Activated naive CD4-positive, alpha-beta T cell treated with anti-CD3 and anti-CD28 coated beads, Interleukin-2, amount 10 ng/mL, durations not matched to agents 7 days and 5 days (primary cell): ENCODE measurements around the gene DNAJB5.
"Not testable (repeated sequence)": the region's sequence is repeated elsewhere in the genome, so short reads cannot be mapped to it uniquely, and the experiment has no call there.

Experiments used
- CTCF ChIA-PET: fragments of 350-600 bp; sonication (Branson Sonifier 250); formaldehyde crosslinking; loops from one replicate; lab custom pipeline; 2021; ENCODE audit warnings: antibody characterized with exemption; lab: Charles Lee
- DNase-seq: peaks from one replicate; pipeline ENCODE4 v3.0.0-alpha.2; 2020
- H3K27ac Mint-ChIP-seq: one replicate; pipeline ENCODE4 v1.8.0; 2021; ENCODE audit warnings: mild to moderate bottlenecking, moderate library complexity, mixed read lengths
- H3K27me3 Mint-ChIP-seq: one replicate; pipeline ENCODE4 v1.8.0; 2021; ENCODE audit warnings: mild to moderate bottlenecking, mixed read lengths
- H3K36me3 Mint-ChIP-seq: one replicate; pipeline ENCODE4 v1.8.0; 2021; ENCODE audit warnings: mixed read lengths
- H3K4me1 Mint-ChIP-seq: one replicate; pipeline ENCODE4 v1.8.0; 2021; ENCODE audit warnings: mixed read lengths
- H3K4me3 Mint-ChIP-seq: one replicate; pipeline ENCODE4 v1.8.0; 2021; ENCODE audit warnings: mild to moderate bottlenecking, moderate library complexity, mixed read lengths
- H3K9me3 Mint-ChIP-seq: one replicate; pipeline ENCODE4 v1.8.0; 2021; ENCODE audit warnings: mixed read lengths

Gene DNAJB5

GRCh38 chr9:34998266-34998665, 8.7 kb downstream of the DNAJB5 start:
- CTCF ChIA-PET: interaction anchor here (0.6 to 2.2 kb wide), 3 partner anchors 8 to 99 kb away, joined by 3 to 7 read pairs (median 4); partner anchors contain the start of gene DNAJB5
- Mint-ChIP-seq H3K27ac (no peak overlapping the region), H3K4me1 (peaks cover 9% of the 10 kb centered on the region), H3K4me3 (no peak overlapping the region), H3K27me3 (no peaks in the 10 kb centered on the region), H3K36me3 (no peaks in the 10 kb centered on the region), H3K9me3 (no peaks in the 10 kb centered on the region)
- DNase-seq: no peak

GRCh38 chr9:34999576-34999975, 10.0 kb downstream of the DNAJB5 start:
- CTCF ChIA-PET: no interaction called here
- Mint-ChIP-seq H3K4me3 (no peak overlapping the region), H3K27ac (no peak overlapping the region), H3K36me3 (no peaks in the 10 kb centered on the region), H3K27me3 (no peaks in the 10 kb centered on the region), H3K9me3 (no peaks in the 10 kb centered on the region), H3K4me1 (peaks cover 9% of the 10 kb centered on the region)
- no peak for DNase-seq

- DNase-seq: no peak
- Mint-ChIP-seq H3K4me3 (no peak overlapping the region), H3K27ac (no peak overlapping the region), H3K27me3 (no peaks in the 10 kb centered on the region), H3K4me1 (peaks cover 9% of the 10 kb centered on the region), H3K36me3 (no peaks in the 10 kb centered on the region), H3K9me3 (no peaks in the 10 kb centered on the region)
- CTCF ChIA-PET: interaction anchor here (1.3 to 1.8 kb wide), 2 partner anchors 51 to 71 kb away, joined by 4 to 12 read pairs; partner anchors contain the start of gene VCP
Observed at GRCh38 chr9:35000535-35001284, 11.2 kb downstream of the DNAJB5 start.

DNA sequence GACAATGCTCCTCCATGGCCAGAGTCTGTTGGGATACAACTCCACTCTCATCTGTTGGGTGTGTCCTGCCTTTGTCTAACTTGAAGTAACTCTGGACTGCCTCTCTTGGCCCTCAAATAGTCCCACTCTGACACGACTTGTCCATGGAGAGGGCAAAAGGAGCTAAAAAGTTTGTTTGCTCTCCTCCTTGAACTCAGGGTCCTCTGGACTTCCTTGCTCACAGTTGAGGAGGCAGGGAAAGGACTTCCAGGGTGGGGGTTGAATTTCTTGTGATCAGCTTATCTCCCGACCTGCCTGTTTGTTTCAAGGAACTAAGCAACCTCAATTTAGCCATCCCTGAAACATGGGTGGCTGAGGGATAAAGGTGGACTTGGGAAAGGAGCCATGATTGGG, 11.7 kb downstream of the DNAJB5 start:
- H3K27ac Mint-ChIP-seq: no peak overlapping the region
- H3K4me3 Mint-ChIP-seq: no peak overlapping the region
- no peaks in the 10 kb centered on the region for H3K9me3 Mint-ChIP-seq
- H3K4me1 Mint-ChIP-seq: peaks cover 9% of the 10 kb centered on the region
- no peak for DNase-seq
- no peaks in the 10 kb centered on the region for H3K36me3 Mint-ChIP-seq
- CTCF ChIA-PET: interaction anchor here (0.5 to 1.8 kb wide), 5 partner anchors 16 to 261 kb away, joined by 4 to 12 read pairs (median 6); partner anchors contain the start of gene VCP
- no peaks in the 10 kb centered on the region for H3K27me3 Mint-ChIP-seq

- no peaks in the 10 kb centered on the region for H3K36me3 Mint-ChIP-seq
- CTCF ChIA-PET: interaction anchor here (0.5 to 1.8 kb wide), 5 partner anchors 17 to 260 kb away, joined by 4 to 12 read pairs (median 6); partner anchors contain the start of gene VCP
- no peaks in the 10 kb centered on the region for H3K27me3 Mint-ChIP-seq
- peaks cover 9% of the 10 kb centered on the region for H3K4me1 Mint-ChIP-seq
- no peak for DNase-seq
- H3K4me3 Mint-ChIP-seq: no peak overlapping the region
- no peak overlapping the region for H3K27ac Mint-ChIP-seq
- H3K9me3 Mint-ChIP-seq: no peaks in the 10 kb centered on the region
Observed at GRCh38 chr9:35001803-35002502, 12.4 kb downstream of the DNAJB5 start.

DNA sequence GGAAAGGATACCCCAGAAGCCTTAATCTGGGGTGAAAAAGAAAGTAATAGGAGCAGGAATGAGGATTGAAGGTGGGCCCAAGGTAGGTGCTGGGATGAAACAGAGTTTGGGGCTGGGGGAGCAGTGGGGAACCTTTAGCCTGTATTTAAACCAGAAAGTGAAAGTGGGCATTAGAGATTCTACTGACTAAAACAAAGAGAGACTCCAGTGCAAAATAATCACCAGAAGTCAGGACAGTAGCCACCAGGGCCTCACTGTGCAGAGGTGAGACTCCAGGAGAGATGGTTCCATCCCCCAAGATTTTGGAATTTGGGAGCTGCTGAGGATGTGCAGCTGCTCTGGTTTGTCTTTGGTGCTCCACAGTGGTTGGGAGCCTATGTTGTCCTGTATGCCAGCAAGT, 13.1 kb downstream of the DNAJB5 start:
- Mint-ChIP-seq H3K4me3 (no peak overlapping the region), H3K4me1 (peaks cover 9% of the 10 kb centered on the region), H3K9me3 (no peaks in the 10 kb centered on the region), H3K27me3 (no peaks in the 10 kb centered on the region), H3K36me3 (no peaks in the 10 kb centered on the region), H3K27ac (no peak overlapping the region)
- CTCF ChIA-PET: interaction anchor here (0.9 to 1.8 kb wide), 3 partner anchors 8 to 103 kb away, joined by 4 to 12 read pairs (median 4); no protein-coding TSS in a partner anchor
- no peak for DNase-seq

DNA sequence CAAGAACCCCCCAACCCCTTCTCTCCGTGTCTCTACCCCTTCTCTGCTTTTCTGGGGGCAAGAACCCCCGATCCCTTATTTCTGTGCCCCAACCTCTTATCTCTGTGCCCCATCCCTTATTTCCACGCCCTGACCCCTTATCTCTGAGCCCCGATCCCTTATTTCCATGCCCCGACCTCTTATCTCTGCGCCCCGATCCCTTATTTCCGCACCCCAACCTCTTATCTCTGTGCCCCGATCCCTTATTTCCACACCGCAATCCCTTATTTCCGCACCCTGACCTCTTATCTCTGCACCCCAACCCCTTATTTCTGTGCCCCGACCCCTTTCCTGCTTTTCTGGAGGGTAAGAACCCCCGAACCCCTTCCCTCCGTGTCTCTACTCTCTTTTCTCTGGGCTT, 14.8 kb downstream of the DNAJB5 start:
- H3K36me3 Mint-ChIP-seq, H3K27ac Mint-ChIP-seq, CTCF ChIA-PET, H3K4me3 Mint-ChIP-seq, H3K4me1 Mint-ChIP-seq, H3K9me3 Mint-ChIP-seq, H3K27me3 Mint-ChIP-seq, DNase-seq: not testable (repeated sequence)

DNA sequence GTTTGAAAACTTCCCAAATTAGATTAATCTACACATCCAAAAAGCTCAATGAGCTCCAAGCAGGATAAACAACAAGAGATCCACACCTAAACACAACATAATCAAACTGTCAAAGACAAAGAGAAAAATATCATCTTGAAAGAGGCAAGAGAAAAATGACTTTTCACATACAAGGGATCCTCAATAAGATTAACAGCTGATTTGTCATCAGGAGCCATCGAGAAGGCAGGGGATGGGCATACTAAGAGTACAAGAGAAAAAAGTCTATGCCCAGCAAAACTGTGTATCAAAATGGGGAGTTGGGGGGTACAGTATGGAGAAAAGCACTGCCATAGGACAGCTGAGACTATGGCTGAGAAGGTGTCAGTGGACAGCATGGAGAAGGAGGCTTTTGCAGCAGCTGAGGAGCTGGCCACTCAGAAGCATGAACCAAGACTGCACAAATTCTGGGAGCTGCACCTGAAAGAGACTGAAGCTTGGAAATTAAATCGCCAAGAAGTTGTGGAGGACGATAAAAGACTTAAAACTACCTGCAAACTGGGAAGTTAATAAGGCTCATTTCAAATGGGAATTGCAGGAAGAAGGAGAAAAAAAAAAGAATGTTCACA, 20.9 kb downstream of the DNAJB5 start:
- CTCF ChIA-PET: interaction anchor here (1.3 kb wide), 1 partner anchor 16 kb away, joined by 3 read pairs; no protein-coding TSS in a partner anchor
- H3K4me3 Mint-ChIP-seq: no peak overlapping the region
- peaks cover 12% of the 10 kb centered on the region for H3K36me3 Mint-ChIP-seq
- H3K4me1 Mint-ChIP-seq: peaks cover 5% of the 10 kb centered on the region
- DNase-seq: no peak
- H3K27me3 Mint-ChIP-seq: no peaks in the 10 kb centered on the region
- no peak overlapping the region for H3K27ac Mint-ChIP-seq
- H3K9me3 Mint-ChIP-seq: peaks cover 17% of the 10 kb centered on the region

DNA sequence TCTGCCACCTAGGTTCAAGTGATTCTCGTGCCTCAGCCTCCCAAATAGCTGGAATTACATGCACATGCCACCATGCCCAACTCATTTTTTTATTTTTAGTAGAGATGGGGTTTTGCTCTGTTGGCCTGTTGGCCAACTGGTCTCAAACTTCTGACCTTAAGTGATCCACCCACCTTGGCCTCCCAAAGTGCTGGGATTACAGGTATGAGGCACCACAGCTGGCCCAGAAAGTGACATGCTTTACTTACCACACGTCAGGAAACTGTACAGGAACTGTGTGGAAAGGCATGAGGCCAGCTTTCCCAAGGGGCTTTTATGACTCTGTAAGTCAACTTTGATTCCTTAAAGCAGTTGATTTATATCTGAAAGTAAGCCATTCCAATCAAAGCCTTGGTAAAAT, 25.0 kb downstream of the DNAJB5 start:
- no peak for DNase-seq
- Mint-ChIP-seq H3K9me3 (peaks cover 19% of the 10 kb centered on the region), H3K36me3 (peaks cover 12% of the 10 kb centered on the region), H3K4me3 (no peak overlapping the region), H3K27me3 (no peaks in the 10 kb centered on the region), H3K4me1 (peaks cover 5% of the 10 kb centered on the region), H3K27ac (no peak overlapping the region)
- CTCF ChIA-PET: no interaction called here

GRCh38 chr9:35023443-35023842, 33.9 kb downstream of the DNAJB5 start:
- not testable (repeated sequence) for H3K27ac Mint-ChIP-seq, H3K36me3 Mint-ChIP-seq, H3K9me3 Mint-ChIP-seq, H3K4me3 Mint-ChIP-seq, H3K27me3 Mint-ChIP-seq
- peaks cover 32% of the 10 kb centered on the region for H3K4me1 Mint-ChIP-seq
- CTCF ChIA-PET: interaction anchor here (1.2 kb wide), 1 partner anchor 28 kb away, joined by 5 read pairs; no protein-coding TSS in a partner anchor
- peak; percentile 23 for DNase-seq

DNA sequence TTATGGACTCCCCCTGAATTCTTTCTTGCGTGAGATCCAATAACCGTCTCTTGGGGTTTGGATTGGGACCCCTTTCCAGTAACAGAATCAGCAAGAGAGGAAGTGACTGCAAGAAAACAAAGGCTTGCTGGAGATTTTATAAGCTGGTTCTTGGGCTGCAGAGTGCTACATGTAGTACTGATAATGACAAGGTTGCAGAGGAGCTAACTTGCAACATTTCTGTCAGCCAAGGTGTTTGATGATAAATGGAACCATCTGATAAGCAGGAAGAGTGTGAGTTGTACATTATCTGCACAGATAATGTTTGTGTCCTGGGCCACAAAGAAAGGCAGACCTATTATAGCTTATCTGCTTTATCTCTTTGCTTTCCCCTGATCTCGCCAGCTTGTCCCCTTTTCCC, 37.1 kb downstream of the DNAJB5 start:
- no peak for DNase-seq
- Mint-ChIP-seq H3K9me3 (no peaks in the 10 kb centered on the region), H3K27ac (no peak overlapping the region), H3K27me3 (no peaks in the 10 kb centered on the region), H3K4me1 (peaks cover 32% of the 10 kb centered on the region), H3K4me3 (no peak overlapping the region), H3K36me3 (peaks cover 2% of the 10 kb centered on the region)
- CTCF ChIA-PET: interaction anchor here (1.4 kb wide), 1 partner anchor 127 kb away, joined by 3 read pairs; no protein-coding TSS in a partner anchor

DNA sequence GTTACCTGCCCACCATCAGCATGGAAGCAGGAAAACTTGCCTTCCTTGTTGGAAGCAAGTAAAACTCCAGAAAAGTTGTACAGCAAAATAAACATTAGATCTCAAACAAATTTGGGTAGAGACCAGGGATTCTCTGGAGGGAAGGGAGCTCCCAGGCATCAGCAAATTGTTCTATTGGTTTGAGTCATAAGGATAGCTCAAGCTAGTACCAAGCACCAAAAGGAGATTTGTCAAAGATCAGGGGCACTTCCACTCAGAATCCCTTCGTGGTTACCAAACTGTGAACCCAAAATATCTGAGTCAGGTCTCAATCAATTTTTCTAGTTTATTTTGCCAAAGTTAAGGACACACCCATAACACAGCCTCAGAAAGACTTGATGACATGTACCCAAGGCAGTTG, 37.8 kb downstream of the DNAJB5 start:
- H3K36me3 Mint-ChIP-seq: peaks cover 2% of the 10 kb centered on the region
- H3K27ac Mint-ChIP-seq: no peak overlapping the region
- H3K27me3 Mint-ChIP-seq: no peaks in the 10 kb centered on the region
- no peaks in the 10 kb centered on the region for H3K9me3 Mint-ChIP-seq
- H3K4me1 Mint-ChIP-seq: peaks cover 31% of the 10 kb centered on the region
- CTCF ChIA-PET: interaction anchor here (1.0 to 2.0 kb wide), 4 partner anchors 24 to 127 kb away, joined by 3 to 10 read pairs (median 3); no protein-coding TSS in a partner anchor
- no peak overlapping the region for H3K4me3 Mint-ChIP-seq
- DNase-seq: no peak

GRCh38 chr9:35027860-35028259, 38.3 kb downstream of the DNAJB5 start:
- no peak for DNase-seq
- Mint-ChIP-seq H3K27ac (no peak overlapping the region), H3K4me1 (peaks cover 27% of the 10 kb centered on the region), H3K27me3 (no peaks in the 10 kb centered on the region), H3K36me3 (peaks cover 2% of the 10 kb centered on the region), H3K4me3 (no peak overlapping the region), H3K9me3 (no peaks in the 10 kb centered on the region)
- CTCF ChIA-PET: interaction anchor here (1.0 to 2.0 kb wide), 4 partner anchors 24 to 128 kb away, joined by 3 to 10 read pairs (median 3); no protein-coding TSS in a partner anchor

- CTCF ChIA-PET: interaction anchor here (0.6 to 2.0 kb wide), 4 partner anchors 23 to 992 kb away, joined by 3 to 10 read pairs (median 3); no protein-coding TSS in a partner anchor
- H3K4me3 Mint-ChIP-seq: no peak overlapping the region
- no peak overlapping the region for H3K27ac Mint-ChIP-seq
- H3K27me3 Mint-ChIP-seq: no peaks in the 10 kb centered on the region
- H3K9me3 Mint-ChIP-seq: no peaks in the 10 kb centered on the region
- no peak for DNase-seq
- peaks cover 2% of the 10 kb centered on the region for H3K36me3 Mint-ChIP-seq
- H3K4me1 Mint-ChIP-seq: peaks cover 23% of the 10 kb centered on the region
Observed at GRCh38 chr9:35028341-35028740, 38.8 kb downstream of the DNAJB5 start.
